BLaER1 (cell line): ENCODE measurements around the gene APCDD1.
"Not testable (repeated sequence)": the region's sequence is repeated elsewhere in the genome, so short reads cannot be mapped to it uniquely, and the experiment has no call there.

Experiments
- H3K27ac ChIP-seq: shearing (Covaris generic); formaldehyde crosslinking; 2 replicates; pipeline ENCODE4 v1.8.1; 2022
- H3K27me3 ChIP-seq: shearing (Covaris generic); formaldehyde crosslinking; 2 replicates; pipeline ENCODE4 v1.8.1; 2022
- H3K36me3 ChIP-seq: shearing (Covaris generic); formaldehyde crosslinking; 2 replicates; pipeline ENCODE4 v1.8.1; 2022
- H3K4me1 ChIP-seq: shearing (Covaris generic); formaldehyde crosslinking; 2 replicates; pipeline ENCODE4 v1.8.1; 2022
- H3K4me2 ChIP-seq: shearing (Covaris generic); formaldehyde crosslinking; 2 replicates; pipeline ENCODE4 v1.8.1; 2022
- H3K4me3 ChIP-seq: shearing (Covaris generic); formaldehyde crosslinking; 2 replicates; pipeline ENCODE4 v1.8.1; 2022
- H3K9ac ChIP-seq: shearing (Covaris generic); formaldehyde crosslinking; 2 replicates; pipeline ENCODE4 v1.8.1; 2022
- H3K9me3 ChIP-seq: shearing (Covaris generic); formaldehyde crosslinking; 2 replicates; pipeline ENCODE4 v1.8.1; 2022
- H4K20me1 ChIP-seq: shearing (Covaris generic); formaldehyde crosslinking; 2 replicates; pipeline ENCODE4 v1.8.1; 2022
- Cebpa-rat ChIP-seq: shearing (Covaris generic); IDR thresholded peaks from 2 replicates; pipeline ENCODE4 v1.8.1; 2022

Gene APCDD1

GRCh38 chr18:10460414-10461018, 6.1 kb downstream of the APCDD1 start:
- H3K27ac ChIP-seq = no peak overlapping the region
- peaks cover 52% of the 10 kb centered on the region for H3K4me1 ChIP-seq
- no peaks in the 10 kb centered on the region for H4K20me1 ChIP-seq
- no peak overlapping the region for H3K4me2 ChIP-seq
- H3K9ac ChIP-seq = no peak overlapping the region
- peaks cover 20% of the 10 kb centered on the region for H3K27me3 ChIP-seq
- H3K36me3 ChIP-seq = no peaks in the 10 kb centered on the region
- TF ChIP-seq Cebpa-rat = peak; percentile 30; the same call in 1 of the 2 replicates
- no peak overlapping the region for H3K4me3 ChIP-seq
- no peaks in the 10 kb centered on the region; the same call in 1 of the 2 replicates for H3K9me3 ChIP-seq

GRCh38 chr18:10461989-10462388, 7.6 kb downstream of the APCDD1 start:
- H3K9me3 ChIP-seq = no peaks in the 10 kb centered on the region; the same call in 1 of the 2 replicates
- H4K20me1 ChIP-seq = no peaks in the 10 kb centered on the region
- H3K27ac ChIP-seq = no peak overlapping the region
- no peaks in the 10 kb centered on the region for H3K36me3 ChIP-seq
- no peak for TF ChIP-seq Cebpa-rat
- no peak overlapping the region for H3K4me3 ChIP-seq
- H3K4me1 ChIP-seq = peaks cover 53% of the 10 kb centered on the region
- no peak overlapping the region for H3K9ac ChIP-seq
- H3K27me3 ChIP-seq = peaks cover 5% of the 10 kb centered on the region; the same call in 1 of the 2 replicates
- no peak overlapping the region for H3K4me2 ChIP-seq

GRCh38 chr18:10462597-10462996, 8.2 kb downstream of the APCDD1 start:
- Histone ChIP-seq H3K4me2 (peak overlapping the region; percentile 80), H3K9me3 (no peaks in the 10 kb centered on the region; the same call in 1 of the 2 replicates), H3K9ac (no peak overlapping the region), H3K4me1 (peaks cover 59% of the 10 kb centered on the region), H3K36me3 (no peaks in the 10 kb centered on the region), H4K20me1 (no peaks in the 10 kb centered on the region), H3K27me3 (no peaks in the 10 kb centered on the region), H3K4me3 (0 out of 2 replicates have a peak overlapping the region, but pooled peaks have one; percentile 28), H3K27ac (peak overlapping the region; percentile 73)
- no peak for TF ChIP-seq Cebpa-rat

GRCh38 chr18:10463096-10463495, 8.7 kb downstream of the APCDD1 start:
- H3K4me1 ChIP-seq = peaks cover 64% of the 10 kb centered on the region
- no peaks in the 10 kb centered on the region for H3K27me3 ChIP-seq
- H3K36me3 ChIP-seq = no peaks in the 10 kb centered on the region
- H3K9ac ChIP-seq = no peak overlapping the region
- peak overlapping the region; percentile 73 for H3K27ac ChIP-seq
- peak overlapping the region; percentile 80 for H3K4me2 ChIP-seq
- H4K20me1 ChIP-seq = no peaks in the 10 kb centered on the region
- H3K9me3 ChIP-seq = no peaks in the 10 kb centered on the region; the same call in 1 of the 2 replicates
- 0 out of 2 replicates have a peak overlapping the region, but pooled peaks have one; percentile 28 for H3K4me3 ChIP-seq
- no peak for TF ChIP-seq Cebpa-rat

GRCh38 chr18:10463741-10464140, 9.3 kb downstream of the APCDD1 start:
- H3K9ac ChIP-seq = no peak overlapping the region
- H3K4me2 ChIP-seq = peak overlapping the region; percentile 80

GRCh38 chr18:10464161-10464648, 9.8 kb downstream of the APCDD1 start:
- not testable (repeated sequence) for H3K9me3 ChIP-seq

More at GRCh38 chr18:10463741-10464140, 9.3 kb downstream of the APCDD1 start:
- H3K36me3 ChIP-seq = 0 out of 2 replicates have a peak, but pooled peaks cover 4% of the 10 kb centered on the region
- no peaks in the 10 kb centered on the region; the same call in 1 of the 2 replicates for H3K9me3 ChIP-seq
- no peak for TF ChIP-seq Cebpa-rat
- no peaks in the 10 kb centered on the region for H3K27me3 ChIP-seq
- 0 out of 2 replicates have a peak overlapping the region, but pooled peaks have one; percentile 2 for H3K4me3 ChIP-seq
- H3K27ac ChIP-seq = peak overlapping the region; percentile 73
- H3K4me1 ChIP-seq = peaks cover 67% of the 10 kb centered on the region
- H4K20me1 ChIP-seq = no peaks in the 10 kb centered on the region

GRCh38 chr18:10465174-10465939, 10.9 kb downstream of the APCDD1 start:
- H3K4me2 ChIP-seq = peak overlapping the region; percentile 80
- no peak overlapping the region for H3K9ac ChIP-seq

More at GRCh38 chr18:10464161-10464648, 9.8 kb downstream of the APCDD1 start:
- H3K27me3 ChIP-seq, H3K9ac ChIP-seq, H3K36me3 ChIP-seq, H3K4me3 ChIP-seq, H4K20me1 ChIP-seq: not testable (repeated sequence)
- H3K4me1 ChIP-seq = peaks cover 67% of the 10 kb centered on the region
- peak overlapping the region; percentile 80 for H3K4me2 ChIP-seq
- peak overlapping the region; percentile 73 for H3K27ac ChIP-seq

GRCh38 chr18:10470429-10470828, 16.0 kb downstream of the APCDD1 start:
- Histone ChIP-seq H3K9ac (no peak overlapping the region), H3K9me3 (no peaks in the 10 kb centered on the region), H3K4me3 (no peak overlapping the region), H4K20me1 (no peaks in the 10 kb centered on the region), H3K4me2 (no peak overlapping the region), H3K4me1 (peaks cover 53% of the 10 kb centered on the region), H3K27ac (no peak overlapping the region), H3K27me3 (no peaks in the 10 kb centered on the region), H3K36me3 (peaks cover 13% of the 10 kb centered on the region; the same call in 1 of the 2 replicates)
- TF ChIP-seq Cebpa-rat = no peak

More at GRCh38 chr18:10465174-10465939, 10.9 kb downstream of the APCDD1 start:
- H3K4me3 ChIP-seq = no peak overlapping the region
- TF ChIP-seq Cebpa-rat = no peak
- peak overlapping the region; percentile 73 for H3K27ac ChIP-seq
- no peaks in the 10 kb centered on the region for H3K27me3 ChIP-seq
- H3K4me1 ChIP-seq = peaks cover 67% of the 10 kb centered on the region
- H4K20me1 ChIP-seq = no peaks in the 10 kb centered on the region
- no peaks in the 10 kb centered on the region; the same call in 1 of the 2 replicates for H3K9me3 ChIP-seq
- H3K36me3 ChIP-seq = 0 out of 2 replicates have a peak, but pooled peaks cover 5% of the 10 kb centered on the region

GRCh38 chr18:10471574-10471973, 17.1 kb downstream of the APCDD1 start:
- no peak for TF ChIP-seq Cebpa-rat
- H3K27me3 ChIP-seq = no peaks in the 10 kb centered on the region
- H3K4me3 ChIP-seq = no peak overlapping the region
- no peak overlapping the region for H3K27ac ChIP-seq
- peaks cover 53% of the 10 kb centered on the region for H3K4me1 ChIP-seq
- no peaks in the 10 kb centered on the region for H4K20me1 ChIP-seq
- H3K9me3 ChIP-seq = no peaks in the 10 kb centered on the region
- H3K9ac ChIP-seq = no peak overlapping the region
- H3K36me3 ChIP-seq = peaks cover 13% of the 10 kb centered on the region; the same call in 1 of the 2 replicates
- H3K4me2 ChIP-seq = no peak overlapping the region
